Lung (tissue), 12 donors: Measurements from ENCODE around the gene RDX. TPM values are rescaled to one million over a fixed set of nuclear protein-coding genes. Genes with fewer than 3 reads are reported as not detected.

Experiments
- ATAC-seq: fragments of 200-7000 bp; cut with Tn5 transposase; one replicate; pipeline ENCODE4 v1.9.1; 2020; ENCODE audit warnings: moderate number of reproducible peaks; ENCODE audit not compliant: insufficient read depth, low FRiP score
- DNase-seq, 3 donors: peaks; one replicate each; pipeline ENCODE4 v3.0.0-alpha.2; 2013 to 2017
- H3K27ac ChIP-seq, 2 donors: one replicate each; pipeline ENCODE4 v1.5.1; 2013; ENCODE audit warnings: mild to moderate bottlenecking in 2 of 2, moderate library complexity in 2 of 2, control low read depth in 1 of 2, inconsistent platforms in 1 of 2, low read depth in 1 of 2, low read length in 1 of 2
- H3K27me3 ChIP-seq, 3 donors: one replicate each; pipeline ENCODE4 v1.5.1; 2013; ENCODE audit warnings: low read length in 2 of 3; ENCODE audit not compliant: control insufficient read depth in 3 of 3, insufficient read depth in 3 of 3
- H3K36me3 ChIP-seq, 4 donors: one replicate each; pipeline ENCODE4 v1.5.1; 2013; ENCODE audit warnings: low read length in 4 of 4, mild to moderate bottlenecking in 1 of 4, moderate library complexity in 1 of 4; ENCODE audit not compliant: control insufficient read depth in 4 of 4, insufficient read depth in 4 of 4
- H3K4me1 ChIP-seq, 5 donors: one replicate each; pipeline ENCODE4 v1.5.1; 2013; ENCODE audit warnings: low read length in 5 of 5, mild to moderate bottlenecking in 2 of 5, moderate library complexity in 1 of 5; ENCODE audit not compliant: control insufficient read depth in 5 of 5, insufficient read depth in 5 of 5
- H3K4me3 ChIP-seq: one replicate; pipeline ENCODE4 v1.5.1; 2013; ENCODE audit warnings: mild to moderate bottlenecking, control low read depth, moderate library complexity
- H3K9ac ChIP-seq, 2 donors: one replicate each; pipeline ENCODE4 v1.5.1; 2013; ENCODE audit warnings: low read length in 2 of 2, control low read depth in 1 of 2; ENCODE audit not compliant: insufficient read depth in 1 of 2
- H3K9me3 ChIP-seq, 4 donors: one replicate each; pipeline ENCODE4 v1.5.1; 2013; ENCODE audit warnings: low read length in 3 of 4, mild to moderate bottlenecking in 1 of 4, moderate library complexity in 1 of 4; ENCODE audit not compliant: control insufficient read depth in 4 of 4, insufficient read depth in 3 of 4
- CTCF ChIP-seq: IDR thresholded peaks from 2 replicates; pipeline ENCODE4 v1.5.1; 2012; ENCODE audit warnings: mild to moderate bottlenecking; ENCODE audit errors: control extremely low read depth, extremely low read depth
- WGBS, 2 donors: extraction: QIAGEN DNeasy Blood & Tissue Kit; methylation state at CpG; one replicate each; pipeline ENCODE4 v1.1.7; 2013; 5-methylcytosine and 5-hydroxymethylcytosine counted together
- polyA plus RNA-seq, 2 donors: library from polyadenylated mRNA; stranded (reverse); fragments of 200-250 nt; gene quantifications; one replicate each; pipeline ENCODE4 v1.2.1, GENCODE V29; 2013
- total RNA-seq, 2 donors: library from RNA; depleted of rRNA in 1 of 2; stranded (reverse); fragments of >200 nt in 1 of 2; gene quantifications; one replicate each; pipeline ENCODE4 v1.2.1, GENCODE V29; 2014 to 2021
- donor health status: control.
- donor health status: control.
- donor health status: Bipolar disorder and iron deficiency.
- donor health status: healthy.
- donor health status: DM: yes; HTN: yes; CAD: no.

RDX gene
- total and polyA plus RNA-seq, 4 donors: 21.8 to 144 (median 59.2) TPM

- no peak for DNase-seq
Observed at GRCh38 chr11:110147962-110148709, 148.3 kb downstream of the RDX start.

GRCh38 chr11:110141812-110142211, 154.6 kb downstream of the RDX start:
- no peak for DNase-seq
- no peak for TF ChIP-seq CTCF
- H3K9ac ChIP-seq: no peak overlapping the region
- H3K4me1 ChIP-seq: no peaks in the 10 kb centered on the region
- no peak overlapping the region for H3K4me3 ChIP-seq
- no peak overlapping the region for H3K27ac ChIP-seq
- no peak for ATAC-seq
- peaks cover 0 to 2% (median 0%) of the 10 kb centered on the region in 4 donors for H3K36me3 ChIP-seq
- no peaks in the 10 kb centered on the region for H3K9me3 ChIP-seq
- H3K27me3 ChIP-seq: no peaks in the 10 kb centered on the region

More at GRCh38 chr11:110147962-110148709, 148.3 kb downstream of the RDX start:
- Histone ChIP-seq H3K27me3 (no peaks in the 10 kb centered on the region), H3K27ac (peak overlapping the region in 1 of 2 donors; percentile 53), H3K4me1 (peaks cover 0 to 20% (median 0%) of the 10 kb centered on the region in 5 donors), H3K9ac (no peak overlapping the region), H3K4me3 (no peak overlapping the region), H3K9me3 (no peaks in the 10 kb centered on the region), H3K36me3 (peaks cover 0 to 3% (median 0%) of the 10 kb centered on the region in 4 donors)
- no peak for ATAC-seq
- 43 to 52% methylated on average over 3 of the region's 3 CpGs for WGBS, 2 donors
- no peak for TF ChIP-seq CTCF

GRCh38 chr11:110134110-110134509, 162.3 kb downstream of the RDX start:
- Histone ChIP-seq H3K4me1 (peaks cover 2 to 9% (median 3%) of the 10 kb centered on the region in 5 donors), H3K27ac (no peak overlapping the region), H3K9ac (no peak overlapping the region), H3K4me3 (no peak overlapping the region), H3K9me3 (no peaks in the 10 kb centered on the region), H3K36me3 (peaks cover 0 to 6% (median under 1%) of the 10 kb centered on the region in 4 donors), H3K27me3 (no peaks in the 10 kb centered on the region)
- no peak for ATAC-seq
- no peak for TF ChIP-seq CTCF
- DNase-seq: peak in 1 of 3 donors; percentile 20
- 75 to 85% methylated on average over 6 of the region's 6 CpGs for WGBS, 2 donors
